NCI-H2227 (cell line): ENCODE data around the gene CPLANE2.
"Not testable (repeated sequence)": the region's sequence is repeated elsewhere in the genome, so short reads cannot be mapped to it uniquely, and the experiment has no call there.

Source experiments
- DNase-seq: peaks from one replicate; lab custom pipeline; 2025; ENCODE audit not compliant: unreplicated experiment; lab: John Stamatoyannopoulos, UW

The CPLANE2 gene

DNA sequence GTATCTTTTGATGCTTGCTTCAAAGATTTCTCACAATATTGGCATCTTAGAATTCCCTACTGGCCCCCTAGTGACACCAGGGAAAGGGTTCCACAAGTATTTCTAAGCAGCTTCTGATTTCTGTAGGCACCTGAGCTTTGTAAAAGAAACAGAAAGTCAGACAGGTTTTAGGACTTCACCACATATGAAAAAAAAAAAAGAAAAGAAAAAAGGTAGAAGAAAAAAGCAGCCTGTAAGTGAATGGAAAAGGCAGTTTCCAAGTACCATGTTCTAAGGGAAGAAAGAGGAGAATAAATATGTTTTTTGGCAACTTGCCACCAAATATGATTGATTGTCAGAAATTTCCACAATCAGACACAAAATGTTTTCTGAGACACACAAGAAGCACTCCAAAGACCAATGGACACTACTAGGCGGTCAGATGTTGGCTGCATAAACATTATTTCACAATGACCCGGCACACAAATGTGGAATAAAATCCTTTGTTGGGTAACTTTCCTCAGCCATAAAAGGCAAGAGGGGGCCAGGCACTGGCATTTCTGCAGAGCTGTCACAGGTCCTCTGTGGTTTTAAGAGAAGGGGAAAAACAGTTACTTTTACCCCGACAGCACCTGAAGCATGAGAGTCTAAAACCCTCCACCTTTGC, 12.7 kb upstream of the CPLANE2 start:
- no peak for DNase-seq

DNA sequence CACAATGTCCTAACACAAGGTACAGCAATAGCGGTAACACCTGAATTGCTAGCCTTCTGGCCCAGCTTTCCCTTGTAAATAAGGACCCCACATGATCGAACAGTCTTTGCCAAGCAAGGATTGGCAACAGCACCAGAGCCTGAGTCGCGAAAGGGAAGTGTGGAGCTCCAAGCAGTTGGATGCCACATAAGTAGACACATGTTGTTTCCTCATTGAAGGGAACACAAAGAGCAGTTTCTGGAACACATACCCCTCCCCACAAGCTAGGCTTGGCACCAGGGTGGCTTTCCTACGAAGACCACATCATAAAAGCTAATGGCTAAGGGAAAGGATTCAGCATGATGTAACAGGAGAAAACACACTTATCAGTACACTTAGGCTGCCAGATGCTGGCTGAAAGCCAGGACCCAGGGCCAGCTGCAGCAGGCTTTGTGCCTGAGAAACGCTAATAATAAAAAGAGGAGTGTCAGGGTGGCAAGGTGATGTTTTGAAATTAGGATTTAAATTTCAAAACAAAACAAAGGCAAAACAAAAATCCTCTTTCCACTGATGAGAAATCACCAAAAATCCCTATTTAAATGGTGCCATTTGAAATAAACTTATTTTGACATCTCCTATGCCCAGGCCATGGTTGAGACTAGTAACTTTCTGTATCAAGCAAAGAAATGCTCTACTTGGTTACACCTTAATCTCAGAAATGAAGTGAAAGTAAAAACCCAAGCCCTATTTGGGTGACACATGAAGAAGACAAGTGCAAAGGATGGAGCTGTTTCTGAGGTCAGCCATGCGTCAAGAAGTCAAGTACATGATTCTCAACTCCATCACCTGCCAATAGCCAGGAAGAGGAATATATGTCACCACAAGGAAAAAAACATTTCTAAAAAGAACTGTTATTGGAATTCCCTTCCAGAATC, 11.9 kb upstream of the CPLANE2 start:
- DNase-seq: peak; percentile 87

DNA sequence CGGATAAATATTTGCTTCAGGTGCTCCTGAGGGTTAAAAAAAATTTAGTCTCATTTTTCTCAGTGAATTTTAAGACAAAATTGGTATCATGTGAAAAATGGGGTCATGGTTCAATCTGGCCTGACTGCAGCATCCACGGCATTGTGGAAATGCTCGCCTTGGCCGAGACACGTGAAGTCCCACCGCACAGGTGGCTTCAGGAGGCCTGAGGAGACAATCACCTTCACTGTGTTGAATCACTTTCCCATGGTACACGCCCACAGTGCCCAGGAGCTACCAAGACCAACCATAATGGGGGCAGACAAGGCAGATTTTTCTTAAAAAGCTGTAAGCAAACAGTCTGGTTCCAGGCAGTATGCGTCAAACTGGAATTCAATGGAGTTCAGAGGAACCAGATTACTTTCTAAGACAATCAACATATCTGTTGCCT, 11.0 kb upstream of the CPLANE2 start:
- DNase-seq: no peak

DNA sequence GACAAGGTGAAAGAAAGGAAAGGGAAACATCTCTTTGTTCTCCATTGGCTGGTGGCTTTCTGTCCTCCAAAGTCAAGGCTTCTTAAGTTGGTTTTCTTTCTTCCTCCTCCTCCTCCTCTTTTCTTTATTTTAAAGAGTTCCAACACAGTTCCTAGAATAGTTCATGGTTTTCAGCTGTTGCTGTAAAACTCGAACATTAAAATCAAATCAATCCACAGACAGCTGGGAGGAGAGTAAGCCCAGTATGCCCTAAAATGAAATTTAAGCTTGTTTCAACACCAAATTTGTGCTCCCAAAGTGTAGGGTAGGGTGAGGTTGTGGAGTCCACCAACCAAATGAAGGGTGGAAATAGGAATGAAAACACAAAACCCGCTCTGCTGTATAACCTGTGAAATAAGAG, 10.5 kb upstream of the CPLANE2 start:
- DNase-seq: no peak

DNA sequence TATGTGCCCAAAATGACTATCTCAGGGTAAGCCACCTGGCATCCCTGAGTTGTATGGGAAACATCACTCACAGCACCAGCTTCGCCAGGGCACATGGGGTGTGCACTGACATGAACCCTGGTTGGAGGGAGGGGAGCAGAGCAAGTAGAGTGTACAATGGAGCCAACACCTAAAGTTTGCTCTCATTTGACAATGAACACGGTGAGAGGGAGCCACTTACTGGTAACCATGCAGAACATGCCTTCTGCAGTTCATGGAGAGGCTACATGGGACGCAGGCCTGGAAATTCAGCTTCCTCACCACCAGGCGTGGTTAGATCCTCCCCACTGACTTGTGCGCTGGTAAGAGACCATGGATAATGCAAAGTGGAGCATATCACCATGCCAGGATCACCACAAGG, 10.0 kb upstream of the CPLANE2 start:
- DNase-seq: no peak

DNA sequence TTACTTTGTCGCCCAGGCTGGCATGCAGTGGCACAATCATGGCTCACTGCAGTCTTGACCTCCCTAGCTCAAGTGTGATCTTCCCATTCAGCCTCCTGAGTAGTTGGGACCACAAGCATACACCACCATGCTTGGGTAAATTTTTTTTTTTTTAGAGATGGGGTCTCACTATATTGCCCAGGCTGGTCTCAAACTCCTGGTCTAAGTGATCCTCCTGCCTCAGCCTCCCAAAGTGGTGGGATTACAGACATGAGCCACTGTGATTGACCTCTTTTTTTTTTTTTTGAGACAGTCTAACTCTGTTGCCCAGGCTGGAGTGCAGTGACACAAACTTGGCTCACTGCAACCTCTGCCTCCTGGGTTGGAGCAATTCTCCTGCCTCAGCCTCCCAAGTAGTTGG, 9.3 kb upstream of the CPLANE2 start:
- DNase-seq: not testable (repeated sequence)

DNA sequence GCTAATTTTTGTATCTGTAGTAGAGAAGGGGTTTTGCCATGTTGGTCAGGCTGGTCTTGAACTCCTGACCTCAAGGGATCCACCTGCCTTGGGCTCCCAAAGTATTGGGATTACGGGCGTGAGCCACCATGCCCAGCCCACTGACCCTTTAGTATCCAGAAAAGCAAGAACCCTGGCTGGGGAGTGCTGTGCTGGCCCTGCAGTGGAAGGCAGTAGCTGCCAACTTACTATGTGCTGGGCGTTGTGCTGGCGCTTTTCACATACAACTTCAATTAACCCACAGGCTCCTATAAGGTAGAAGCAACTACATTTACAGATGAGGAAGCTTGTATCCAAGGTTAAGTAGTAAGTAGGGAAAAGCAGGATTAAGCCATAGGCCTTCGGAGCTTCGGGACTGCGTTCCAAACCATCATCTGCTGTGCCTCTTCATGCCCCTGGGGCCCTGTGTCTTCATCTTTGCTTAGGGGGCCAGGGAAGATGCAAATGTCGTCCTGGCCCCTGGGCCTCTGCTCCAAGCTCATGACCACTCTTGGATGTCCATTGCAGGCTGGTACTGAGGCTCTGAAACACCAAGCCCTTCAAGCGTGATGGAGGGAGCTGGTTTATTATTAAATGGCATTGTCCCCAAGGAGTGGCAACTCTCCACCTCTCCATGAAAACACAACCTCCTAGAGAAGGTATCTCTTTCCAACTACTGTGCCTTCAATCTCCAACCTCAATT, 8.7 kb upstream of the CPLANE2 start:
- no peak for DNase-seq

DNA sequence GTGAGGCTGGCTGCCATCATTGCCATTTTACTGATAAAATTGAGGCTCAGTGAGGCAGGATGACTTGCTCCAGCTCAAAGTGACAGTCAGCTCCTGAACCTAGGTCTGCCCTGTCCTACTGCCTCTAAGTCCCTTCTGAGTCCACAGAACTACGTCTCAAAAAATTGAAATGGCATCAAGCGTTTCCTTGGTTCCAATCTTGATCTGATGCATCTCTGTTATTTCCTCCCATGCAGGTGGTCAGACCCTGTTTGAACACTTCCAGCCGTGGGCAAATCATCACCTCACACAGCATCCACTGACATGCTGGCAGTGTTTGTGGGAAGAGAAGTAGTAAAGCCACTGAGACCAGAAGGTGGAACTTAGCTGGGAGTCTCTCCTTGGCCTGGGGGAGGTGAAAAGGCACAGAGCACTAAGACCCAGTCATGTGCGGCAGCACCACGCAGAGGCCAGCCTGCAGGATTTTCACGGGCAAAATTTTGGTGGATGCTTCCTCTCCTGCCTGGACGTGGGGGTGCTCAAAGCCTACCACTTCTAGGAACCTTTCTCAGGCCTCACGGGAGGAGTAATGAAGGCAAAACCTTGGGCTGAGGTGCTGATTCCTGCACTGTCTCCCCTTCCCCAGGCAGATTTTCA, 7.8 kb upstream of the CPLANE2 start:
- DNase-seq: no peak

DNA sequence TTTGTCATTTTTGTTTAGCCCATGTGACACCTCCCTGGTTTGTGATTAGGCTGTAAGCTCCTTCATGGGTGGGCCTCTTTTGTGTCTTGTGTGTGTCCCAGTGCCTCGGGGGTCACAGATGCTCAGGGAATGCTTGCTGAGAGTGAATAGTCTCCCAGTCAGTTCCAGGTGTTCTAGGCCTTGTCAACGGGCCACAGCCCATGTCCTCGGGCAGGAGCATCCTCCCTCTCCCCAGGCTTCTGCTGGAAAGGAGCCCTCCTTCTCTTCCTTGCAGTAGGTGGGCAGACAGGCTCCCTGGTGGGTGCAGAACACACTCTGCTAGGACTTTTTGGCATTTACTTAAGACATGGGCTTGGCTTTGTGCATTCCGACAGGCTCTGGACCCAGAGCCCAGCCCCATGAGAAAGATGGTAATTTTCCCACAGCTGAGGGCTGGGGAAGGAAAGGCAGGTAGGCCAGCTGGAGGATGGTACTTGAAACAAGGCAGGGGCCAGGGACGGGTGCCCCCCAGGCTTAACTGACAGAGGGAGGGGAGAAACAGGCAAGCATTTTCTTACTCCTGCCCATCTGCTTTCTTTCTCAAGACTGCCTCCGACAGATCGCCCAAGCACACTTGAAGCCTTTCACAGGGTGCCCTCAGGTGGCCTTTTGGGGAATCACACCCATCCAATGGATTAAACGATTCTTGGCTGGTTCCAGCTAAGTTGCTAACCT, 7.1 kb upstream of the CPLANE2 start:
- DNase-seq: peak; percentile 87

DNA sequence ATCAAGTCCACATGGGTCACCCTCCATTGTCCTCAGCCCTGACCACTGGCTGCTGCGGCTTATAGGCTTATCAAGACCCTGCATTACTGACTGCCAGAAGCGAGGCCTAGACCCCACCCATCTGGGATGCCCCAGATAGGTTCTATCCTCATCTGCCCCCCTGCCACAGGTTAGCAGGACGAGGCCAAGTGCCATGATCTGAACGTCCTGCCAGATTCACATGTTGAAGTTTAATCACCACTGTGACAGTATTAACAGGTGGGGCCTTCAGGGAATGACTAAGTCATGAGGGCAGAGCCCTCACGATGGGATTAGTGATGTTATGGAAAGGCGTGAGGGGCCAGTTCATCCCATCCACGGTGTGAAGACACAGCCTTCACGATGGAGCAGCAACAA, 6.2 kb upstream of the CPLANE2 start:
- DNase-seq: no peak

DNA sequence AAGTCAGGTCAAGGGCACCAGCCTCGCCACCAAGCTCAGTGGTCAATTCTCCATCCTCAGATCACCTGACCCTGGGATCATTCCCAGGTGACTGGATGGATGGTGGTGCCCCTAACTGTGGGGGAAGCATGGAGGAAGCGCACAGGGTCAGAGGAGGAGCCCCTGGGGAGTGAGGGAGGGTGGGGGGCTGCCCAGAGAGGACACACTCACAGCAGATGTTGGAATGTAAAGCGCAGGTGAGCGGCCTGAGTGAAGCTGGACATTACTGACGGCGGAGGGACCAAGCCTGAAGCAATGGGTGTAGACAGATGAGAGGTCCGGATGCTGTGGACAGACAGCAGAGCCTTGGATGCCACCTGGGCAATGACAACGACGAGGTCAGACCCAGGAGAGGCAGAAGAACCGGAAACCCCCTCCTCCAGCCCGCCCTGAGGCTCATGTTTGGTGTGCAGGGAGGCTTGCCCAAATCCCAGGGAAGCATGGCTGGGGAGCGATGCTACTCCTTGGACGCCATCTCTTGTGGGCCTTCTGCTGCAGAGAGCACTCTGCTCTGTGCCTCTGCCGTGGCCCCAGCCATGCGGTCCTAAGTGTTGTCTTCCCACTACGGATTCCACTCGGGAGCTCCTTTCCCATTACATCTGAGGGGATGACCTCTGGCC, 5.7 kb upstream of the CPLANE2 start:
- no peak for DNase-seq

DNA sequence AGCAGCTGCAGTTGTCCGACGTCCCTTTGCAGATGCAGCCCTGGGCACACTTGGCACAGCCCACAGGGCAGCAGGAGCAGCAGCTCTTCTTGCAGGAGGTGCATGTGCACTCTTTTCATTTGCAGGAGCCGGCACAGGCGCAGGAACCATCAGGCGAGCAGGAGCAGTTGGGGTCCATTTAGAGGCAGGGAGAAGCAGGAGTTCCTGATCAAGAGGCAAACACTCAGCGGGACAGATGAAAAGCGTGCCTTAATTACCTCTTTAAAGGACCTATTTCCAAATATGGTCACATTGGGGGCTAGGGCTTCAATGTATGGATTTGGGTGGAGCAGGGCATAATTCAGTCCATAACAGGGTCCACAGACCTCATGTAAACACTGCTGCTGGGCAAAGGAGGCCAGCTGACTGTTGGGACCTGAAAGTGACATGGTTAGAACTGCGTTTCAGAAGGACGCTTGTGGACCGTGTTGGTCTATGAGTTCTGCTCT, 4.3 kb upstream of the CPLANE2 start:
- DNase-seq: peak; percentile 35

DNA sequence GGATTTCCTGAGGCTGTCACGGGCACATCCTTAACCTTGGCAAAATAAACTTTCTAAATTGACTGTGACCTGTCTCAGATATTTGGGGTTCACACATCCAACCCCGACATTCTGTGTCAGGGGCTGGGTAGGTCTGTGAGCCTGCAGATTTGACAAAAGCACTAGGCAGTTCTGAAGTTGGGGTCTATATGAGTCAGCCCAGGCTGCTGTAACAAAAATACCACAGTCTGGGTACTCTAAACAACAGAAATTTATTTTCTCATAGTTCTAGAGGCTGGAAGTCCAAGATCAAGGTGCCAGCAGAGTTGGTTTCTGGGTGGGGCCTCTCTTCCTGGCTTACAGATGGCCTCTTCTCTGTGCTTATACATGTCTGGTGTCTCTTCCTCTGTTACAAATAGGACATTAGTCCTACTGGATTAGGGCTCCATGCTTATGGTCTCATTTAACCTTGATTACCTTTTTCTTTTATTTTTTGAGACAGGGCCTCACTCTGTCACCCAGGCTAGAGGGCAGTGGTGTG, 3.0 kb upstream of the CPLANE2 start:
- no peak for DNase-seq

DNA sequence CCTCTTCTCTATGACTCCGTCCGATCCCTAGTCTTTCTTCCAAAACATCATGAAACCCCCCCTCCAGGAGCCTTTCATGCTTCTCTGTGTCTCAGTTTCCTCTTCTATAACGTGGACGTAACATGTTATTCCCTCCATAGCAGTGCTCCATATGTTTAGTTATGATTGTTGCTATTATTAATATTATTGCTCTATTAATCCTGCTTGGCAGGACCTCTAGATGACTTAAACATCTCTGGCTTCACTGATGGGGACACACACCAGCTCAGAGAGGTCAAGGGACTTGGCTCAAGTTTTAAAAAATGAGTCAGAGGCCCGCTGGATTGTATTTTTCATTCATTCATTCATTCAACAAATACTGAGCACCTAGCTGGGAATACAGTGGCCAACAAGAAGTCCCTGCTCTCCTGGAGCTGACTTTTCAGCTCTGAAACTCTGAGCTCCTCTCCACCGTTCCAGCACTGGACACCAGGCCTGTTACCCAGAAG, 404 bp upstream of the CPLANE2 start:
- DNase-seq: no peak

DNA sequence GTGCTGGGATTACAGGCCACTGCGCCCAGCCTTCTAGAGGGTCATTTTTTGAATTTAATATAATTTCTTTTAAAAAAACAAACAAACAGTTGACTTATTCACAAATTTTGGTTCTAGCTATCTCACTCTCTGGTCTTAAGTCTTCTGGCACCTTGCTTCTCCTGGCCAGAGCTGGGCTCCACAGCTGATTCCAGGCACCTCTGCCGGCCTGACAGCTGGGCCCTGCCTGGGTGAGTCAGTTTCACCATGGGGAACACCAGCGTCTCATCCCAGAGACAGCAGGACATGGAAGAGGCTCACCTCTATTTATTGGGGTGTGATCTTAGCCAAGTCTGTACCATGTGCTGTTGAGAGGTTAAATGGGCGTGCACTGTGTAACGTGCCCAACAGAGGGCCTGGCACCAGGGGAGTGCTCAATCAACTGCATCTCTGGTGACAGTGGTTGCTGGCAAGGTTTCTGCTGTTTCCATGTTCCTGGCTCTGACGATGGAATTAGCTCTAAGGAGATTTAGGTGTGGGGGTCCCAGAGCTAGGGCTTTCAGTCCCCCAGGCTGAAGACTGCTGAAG, 956 bp downstream of the CPLANE2 start:
- peak; percentile 61 for DNase-seq

DNA sequence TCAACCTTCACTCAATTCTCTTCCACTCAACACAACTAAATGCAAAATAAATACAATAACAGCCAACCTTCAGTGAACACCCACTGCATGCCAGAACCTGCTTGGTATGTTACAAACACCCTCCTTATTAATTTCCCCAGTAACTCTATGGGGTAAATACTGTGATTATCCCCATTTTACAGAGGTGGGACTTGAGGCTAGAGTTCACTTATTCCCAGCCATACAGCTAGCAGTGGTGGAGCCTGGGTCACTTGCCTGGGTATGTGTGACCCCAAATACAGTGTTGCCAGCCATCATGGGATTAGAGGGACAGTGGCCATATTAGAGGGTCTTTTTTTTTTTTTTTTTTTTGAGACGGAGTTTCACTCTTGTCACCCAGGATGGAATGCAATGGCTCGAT, 1.6 kb downstream of the CPLANE2 start:
- no peak for DNase-seq

DNA sequence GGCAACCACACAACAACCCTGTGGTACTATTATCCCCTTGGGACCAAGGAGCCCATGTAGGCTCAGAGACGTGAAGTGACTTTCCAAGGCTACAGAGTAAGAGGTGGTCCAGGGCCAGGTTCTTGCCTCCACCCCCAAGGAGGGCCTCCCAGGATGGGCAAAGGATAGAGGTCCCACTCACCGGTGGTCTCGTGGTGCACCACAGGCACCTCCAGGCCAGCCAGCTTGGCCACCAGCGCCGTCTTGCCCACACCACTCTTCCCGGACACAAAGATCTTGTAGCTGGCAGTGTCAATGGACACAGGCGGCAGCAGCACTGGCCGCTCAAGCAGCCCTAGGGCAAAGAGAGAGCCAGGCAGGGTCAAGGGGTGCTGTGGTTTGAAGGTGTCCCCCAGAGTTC, 3.6 kb downstream of the CPLANE2 start:
- no peak for DNase-seq

DNA sequence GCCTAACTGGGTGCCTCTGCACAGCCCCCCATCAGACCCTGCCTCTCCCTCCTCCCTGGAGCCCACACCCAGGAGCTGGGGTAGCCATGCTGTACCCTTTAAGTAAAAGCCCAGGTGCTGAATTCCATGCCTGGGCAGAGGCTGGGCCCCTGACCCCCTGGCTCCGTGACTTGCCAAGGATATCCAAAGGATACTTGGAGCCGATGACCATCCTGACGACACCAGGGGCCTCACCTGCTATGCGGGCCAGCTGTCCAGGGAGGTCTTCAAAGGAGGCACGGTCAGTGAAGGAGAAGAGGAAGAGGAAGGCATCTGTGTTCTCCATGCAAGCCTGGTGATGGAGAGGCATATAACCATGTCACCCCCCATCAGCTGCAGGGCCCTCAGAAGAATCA, 4.7 kb downstream of the CPLANE2 start:
- DNase-seq: no peak
